ENCODE data around the gene CDKN1A. TPM values are rescaled to one million over a fixed set of nuclear protein-coding genes. Genes with fewer than 3 reads are reported as not detected.

The CDKN1A gene
- total RNA-seq, 1 donor from 2014 or later, result 48.4 TPM

DNA sequence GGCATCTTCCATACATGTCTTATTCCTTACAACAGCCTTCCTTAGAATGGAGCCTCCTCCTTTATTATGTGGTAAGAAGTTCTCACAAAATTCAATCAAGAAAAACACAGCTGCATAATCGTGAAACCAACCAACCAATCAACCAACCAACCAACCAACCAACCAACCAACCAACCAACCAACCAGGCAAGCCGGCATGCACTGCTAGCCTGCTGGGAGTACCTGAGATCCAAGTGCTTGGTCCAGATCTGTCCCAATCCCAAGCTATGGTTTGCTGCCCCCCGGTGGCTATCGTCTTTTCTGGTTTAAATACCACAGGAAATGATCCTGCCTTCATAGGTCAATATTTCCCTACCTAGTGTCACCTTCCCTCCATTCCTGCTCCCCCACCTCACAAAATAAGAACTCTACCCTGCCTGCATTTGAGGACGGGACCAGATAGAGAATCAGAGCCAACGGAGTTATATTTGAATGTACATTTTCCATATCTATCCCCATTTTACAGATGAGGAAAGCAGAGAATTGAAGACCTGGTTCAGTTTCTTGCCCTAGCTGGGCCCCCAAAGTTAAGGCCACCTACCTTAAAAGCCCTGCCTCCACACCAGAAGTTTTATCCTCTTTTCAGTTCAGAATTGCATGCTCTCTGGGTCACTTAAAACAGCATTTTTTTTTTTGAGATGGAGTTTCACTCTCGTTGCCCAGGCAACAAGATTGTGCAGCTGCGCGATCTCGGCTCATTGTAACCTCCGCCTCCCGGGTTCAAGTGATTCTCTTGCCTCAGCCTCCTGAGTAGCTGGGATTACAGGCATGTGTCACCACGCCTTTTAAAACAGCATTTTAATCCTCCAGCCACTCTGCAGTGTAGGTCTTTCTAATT, 46.2 kb downstream of the CDKN1A start:
- H3K27ac Mint-ChIP-seq (ENCODE audit: unreplicated experiment), result peak overlapping the region; percentile 32
- no peaks in the 10 kb centered on the region for H3K9me3 Mint-ChIP-seq (ENCODE audit: unreplicated experiment)
- TF ChIP-seq, protein P1, sequence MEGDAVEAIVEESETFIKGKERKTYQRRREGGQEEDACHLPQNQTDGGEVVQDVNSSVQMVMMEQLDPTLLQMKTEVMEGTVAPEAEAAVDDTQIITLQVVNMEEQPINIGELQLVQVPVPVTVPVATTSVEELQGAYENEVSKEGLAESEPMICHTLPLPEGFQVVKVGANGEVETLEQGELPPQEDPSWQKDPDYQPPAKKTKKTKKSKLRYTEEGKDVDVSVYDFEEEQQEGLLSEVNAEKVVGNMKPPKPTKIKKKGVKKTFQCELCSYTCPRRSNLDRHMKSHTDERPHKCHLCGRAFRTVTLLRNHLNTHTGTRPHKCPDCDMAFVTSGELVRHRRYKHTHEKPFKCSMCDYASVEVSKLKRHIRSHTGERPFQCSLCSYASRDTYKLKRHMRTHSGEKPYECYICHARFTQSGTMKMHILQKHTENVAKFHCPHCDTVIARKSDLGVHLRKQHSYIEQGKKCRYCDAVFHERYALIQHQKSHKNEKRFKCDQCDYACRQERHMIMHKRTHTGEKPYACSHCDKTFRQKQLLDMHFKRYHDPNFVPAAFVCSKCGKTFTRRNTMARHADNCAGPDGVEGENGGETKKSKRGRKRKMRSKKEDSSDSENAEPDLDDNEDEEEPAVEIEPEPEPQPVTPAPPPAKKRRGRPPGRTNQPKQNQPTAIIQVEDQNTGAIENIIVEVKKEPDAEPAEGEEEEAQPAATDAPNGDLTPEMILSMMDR (IDR thresholded peaks at IDR 0.05; ENCODE audit: unreplicated experiment), result peak; percentile 22
- H3K4me3 Mint-ChIP-seq (ENCODE audit: unreplicated experiment), result peak overlapping the region; percentile 29
- H3K27me3 Mint-ChIP-seq (ENCODE audit: unreplicated experiment), result peaks cover 5% of the 10 kb centered on the region
- H3K36me3 Mint-ChIP-seq (ENCODE audit: low read depth, unreplicated experiment), result no peaks in the 10 kb centered on the region
- H3K4me1 Mint-ChIP-seq (ENCODE audit: unreplicated experiment), result peaks cover 23% of the 10 kb centered on the region
- DNase-seq (ENCODE audit: low spot score), result peak; percentile 76

DNA sequence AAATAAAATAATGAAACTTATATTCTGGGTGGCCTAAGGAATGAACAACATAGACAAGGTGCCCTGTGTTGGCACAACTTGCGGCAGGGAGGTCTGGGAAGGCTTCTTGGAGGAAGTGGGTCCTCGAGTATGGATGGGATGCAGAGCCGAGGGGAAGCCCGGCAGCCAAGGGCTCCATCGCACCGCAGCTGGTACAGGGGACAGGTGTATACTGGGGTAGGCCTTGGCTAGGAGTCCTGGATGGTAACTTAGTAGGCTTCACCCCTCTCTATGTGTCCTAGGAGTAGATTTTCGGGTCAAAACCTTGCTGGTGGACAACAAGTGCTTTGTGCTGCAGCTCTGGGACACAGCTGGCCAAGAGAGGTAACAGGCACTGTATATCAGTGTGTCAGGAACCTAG, 47.1 kb downstream of the CDKN1A start:
- H3K4me1 Mint-ChIP-seq (ENCODE audit: unreplicated experiment), result peaks cover 24% of the 10 kb centered on the region
- TF ChIP-seq, protein P1 (IDR thresholded peaks at IDR 0.05; ENCODE audit: unreplicated experiment), result no peak

DNA sequence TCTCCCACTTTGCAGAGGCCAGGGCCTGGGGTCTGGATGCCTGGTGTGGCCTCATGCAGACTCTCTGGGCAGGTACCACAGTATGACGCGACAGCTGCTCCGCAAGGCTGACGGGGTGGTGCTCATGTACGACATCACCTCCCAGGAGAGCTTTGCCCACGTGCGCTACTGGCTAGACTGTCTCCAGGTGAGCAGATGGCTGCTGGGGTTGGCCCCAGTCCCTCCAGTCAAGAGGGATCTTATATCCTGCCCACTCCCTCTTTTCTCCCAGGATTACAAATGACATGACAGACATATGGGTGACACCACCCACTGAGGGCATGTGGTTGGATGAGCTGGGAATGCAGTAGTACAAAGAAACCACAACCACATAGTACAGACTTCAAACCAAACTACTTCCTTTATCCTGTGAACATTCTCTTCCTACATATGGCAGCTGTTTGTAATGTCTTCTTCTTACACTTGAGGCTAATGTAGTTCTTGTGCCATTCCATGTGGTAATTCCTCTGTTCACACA, 49.0 kb downstream of the CDKN1A start:
- Mint-ChIP-seq H3K27ac (ENCODE audit: unreplicated experiment) (peak overlapping the region; percentile 5), H3K4me1 (ENCODE audit: unreplicated experiment) (peaks cover 34% of the 10 kb centered on the region), H3K36me3 (ENCODE audit: low read depth, unreplicated experiment) (no peaks in the 10 kb centered on the region), H3K27me3 (ENCODE audit: unreplicated experiment) (peaks cover 2% of the 10 kb centered on the region), H3K9me3 (ENCODE audit: unreplicated experiment) (no peaks in the 10 kb centered on the region), H3K4me3 (ENCODE audit: unreplicated experiment) (no peak overlapping the region)
- DNase-seq (ENCODE audit: low spot score), result no peak
- TF ChIP-seq, protein P1 (IDR thresholded peaks at IDR 0.05; ENCODE audit: unreplicated experiment), result no peak

More for the DNA sequence above, 47.1 kb downstream of the CDKN1A start:
- H3K36me3 Mint-ChIP-seq (ENCODE audit: low read depth, unreplicated experiment), result no peaks in the 10 kb centered on the region
- H3K27ac Mint-ChIP-seq (ENCODE audit: unreplicated experiment), result no peak overlapping the region
- peaks cover 4% of the 10 kb centered on the region for H3K27me3 Mint-ChIP-seq (ENCODE audit: unreplicated experiment)
- no peak overlapping the region for H3K4me3 Mint-ChIP-seq (ENCODE audit: unreplicated experiment)
- H3K9me3 Mint-ChIP-seq (ENCODE audit: unreplicated experiment), result no peaks in the 10 kb centered on the region
- DNase-seq (ENCODE audit: low spot score), result no peak

DNA sequence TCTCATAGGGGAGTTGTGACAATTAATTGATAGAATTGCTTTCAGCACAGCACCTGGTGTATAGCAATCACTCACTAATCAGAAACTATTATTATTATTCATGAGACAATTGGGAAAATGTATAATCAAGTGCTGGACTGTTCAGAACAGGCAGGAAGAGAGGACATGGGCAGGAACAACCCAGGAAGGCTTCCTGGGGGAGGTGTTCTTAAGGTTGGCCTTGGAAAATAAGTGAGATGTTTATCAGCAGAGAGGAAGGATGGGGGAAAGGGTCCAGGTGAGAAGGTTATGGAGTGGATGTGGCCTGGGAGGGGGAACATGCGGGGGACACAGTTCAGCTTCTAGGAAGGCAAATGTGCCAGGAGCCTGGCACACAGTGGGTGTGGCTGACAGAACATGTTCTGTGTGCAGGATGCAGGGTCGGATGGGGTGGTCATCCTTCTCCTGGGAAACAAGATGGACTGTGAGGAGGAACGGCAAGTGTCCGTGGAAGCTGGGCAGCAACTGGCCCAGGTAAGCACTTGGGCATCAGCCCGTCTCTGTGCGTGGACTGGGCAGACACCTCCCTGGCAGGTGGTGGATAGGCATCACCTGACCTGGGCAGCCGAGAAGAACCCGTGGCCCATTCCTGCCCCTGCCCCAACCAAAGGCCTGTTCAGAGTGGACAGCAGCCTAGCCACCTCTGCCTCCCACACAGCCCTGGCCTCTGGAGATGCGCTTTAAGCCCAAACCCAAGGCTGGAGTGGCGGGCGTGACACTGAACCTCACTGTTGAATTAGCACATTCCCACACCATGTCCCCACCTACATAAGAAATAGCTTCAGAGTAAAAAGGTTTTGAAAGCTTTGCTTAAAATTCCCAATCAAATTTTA, 50.0 kb downstream of the CDKN1A start:
- DNase-seq (ENCODE audit: low spot score), result no peak
- Mint-ChIP-seq H3K4me1 (ENCODE audit: unreplicated experiment) (peaks cover 34% of the 10 kb centered on the region), H3K27ac (ENCODE audit: unreplicated experiment) (peak overlapping the region; percentile 74), H3K9me3 (ENCODE audit: unreplicated experiment) (no peaks in the 10 kb centered on the region), H3K27me3 (ENCODE audit: unreplicated experiment) (peaks cover 2% of the 10 kb centered on the region), H3K36me3 (ENCODE audit: low read depth, unreplicated experiment) (no peaks in the 10 kb centered on the region), H3K4me3 (ENCODE audit: unreplicated experiment) (peak overlapping the region; percentile 42)
- TF ChIP-seq, protein P1 (IDR thresholded peaks at IDR 0.05; ENCODE audit: unreplicated experiment), result no peak

Data from endothelial cell (in vitro differentiated cells).